Measurements from ENCODE around the gene SYNPR.

The SYNPR gene

GRCh38 chr3:63528325-63529000 lies 250.4 kb downstream of the SYNPR start:
- no peak for DNase-seq (ENCODE audit: low read depth in 4 of 4, low spot score in 1 of 4)

- DNase-seq (ENCODE audit: low read depth in 4 of 4, low spot score in 1 of 4), result no peak
Observed at GRCh38 chr3:63532521-63532920, 254.4 kb downstream of the SYNPR start.

- no peak for DNase-seq (ENCODE audit: low read depth in 4 of 4, low spot score in 1 of 4)
Observed at GRCh38 chr3:63538919-63539318, 260.8 kb downstream of the SYNPR start.

GRCh38 chr3:63555767-63556166 lies 277.7 kb downstream of the SYNPR start:
- DNase-seq (ENCODE audit: low read depth in 4 of 4, low spot score in 1 of 4), result no peak

GRCh38 chr3:63556401-63556800 lies 278.3 kb downstream of the SYNPR start:
- DNase-seq (ENCODE audit: low read depth in 4 of 4, low spot score in 1 of 4), result no peak

GRCh38 chr3:63557912-63558311 lies 279.8 kb downstream of the SYNPR start:
- no peak for DNase-seq (ENCODE audit: low read depth in 4 of 4, low spot score in 1 of 4)

- no peak for DNase-seq (ENCODE audit: low read depth in 4 of 4, low spot score in 1 of 4)
Observed at GRCh38 chr3:63559884-63560283, 281.8 kb downstream of the SYNPR start.

- DNase-seq (ENCODE audit: low read depth in 4 of 4, low spot score in 1 of 4), result no peak
Observed at GRCh38 chr3:63561879-63562278, 283.8 kb downstream of the SYNPR start.

GRCh38 chr3:63562323-63562722 lies 284.2 kb downstream of the SYNPR start:
- no peak for DNase-seq (ENCODE audit: low read depth in 4 of 4, low spot score in 1 of 4)

- DNase-seq (ENCODE audit: low read depth in 4 of 4, low spot score in 1 of 4), result no peak
Observed at GRCh38 chr3:63563572-63563971, 285.5 kb downstream of the SYNPR start.

- no peak for DNase-seq (ENCODE audit: low read depth in 4 of 4, low spot score in 1 of 4)
Observed at GRCh38 chr3:63565220-63565619, 287.1 kb downstream of the SYNPR start.

- no peak for DNase-seq (ENCODE audit: low read depth in 4 of 4, low spot score in 1 of 4)
Observed at GRCh38 chr3:63571682-63572081, 293.6 kb downstream of the SYNPR start.

- DNase-seq (ENCODE audit: low read depth in 4 of 4, low spot score in 1 of 4), result no peak
Observed at GRCh38 chr3:63576846-63577245, 298.7 kb downstream of the SYNPR start.

- no peak for DNase-seq (ENCODE audit: low read depth in 4 of 4, low spot score in 1 of 4)
Observed at GRCh38 chr3:63578858-63579257, 300.8 kb downstream of the SYNPR start.

GRCh38 chr3:63580151-63580550 lies 302.0 kb downstream of the SYNPR start:
- no peak for DNase-seq (ENCODE audit: low read depth in 4 of 4, low spot score in 1 of 4)

GRCh38 chr3:63582943-63583500 lies 304.9 kb downstream of the SYNPR start:
- no peak for DNase-seq (ENCODE audit: low read depth in 4 of 4, low spot score in 1 of 4)

- DNase-seq (ENCODE audit: low read depth in 4 of 4, low spot score in 1 of 4), result no peak
Observed at GRCh38 chr3:63584681-63585080, 306.6 kb downstream of the SYNPR start.

GRCh38 chr3:63585927-63586326 lies 307.8 kb downstream of the SYNPR start:
- DNase-seq (ENCODE audit: low read depth in 4 of 4, low spot score in 1 of 4), result no peak

GRCh38 chr3:63588895-63589294 lies 310.8 kb downstream of the SYNPR start:
- no peak for DNase-seq (ENCODE audit: low read depth in 4 of 4, low spot score in 1 of 4)

GRCh38 chr3:63593779-63594178 lies 315.7 kb downstream of the SYNPR start:
- no peak for DNase-seq (ENCODE audit: low read depth in 4 of 4, low spot score in 1 of 4)

- DNase-seq (ENCODE audit: low read depth in 4 of 4, low spot score in 1 of 4), result no peak
Observed at GRCh38 chr3:63595221-63595620, 317.1 kb downstream of the SYNPR start.

- DNase-seq (ENCODE audit: low read depth in 4 of 4, low spot score in 1 of 4), result no peak
Observed at GRCh38 chr3:63597019-63597418, 318.9 kb downstream of the SYNPR start.

- no peak for DNase-seq (ENCODE audit: low read depth in 4 of 4, low spot score in 1 of 4)
Observed at GRCh38 chr3:63607716-63608115, 329.6 kb downstream of the SYNPR start.

All from stimulated activated CD4-positive, alpha-beta T cell treated with anti-CD3 and anti-CD28 coated beads, Interleukin-1b, Interleukin-23, amount 100 ng/mL, for 24 hours (primary cell).